Measurements from ENCODE around the gene ARHGAP28. TPM values are rescaled to one million over a fixed set of nuclear protein-coding genes. Genes with fewer than 3 reads are reported as not detected.

Gene ARHGAP28
- 0.16 and 0.99 TPM in 2 replicates for total RNA-seq

GRCh38 chr18:6729247-6730091, at the start of gene ARHGAP28:
ARHGAP28 (plus strand) TSS chr18:6729716; CDS start chr18:6729822, 106 bp downstream.

